PC-9 (cell line): ENCODE results near the gene LZTS2. TPM values are rescaled to one million over a fixed set of nuclear protein-coding genes. Genes with fewer than 3 reads are reported as not detected.
A peak's percentile ranks its signal among the peaks of the same experiment; 100 is the strongest.

Experiments used
- BruUV-seq: library from RNA; stranded (reverse); fragments of 400-500 nt; replicated peaks from 2 replicates; lab custom pipeline; 2021; lab: Mats Ljungman, UMichigan
- CTCF ChIA-PET: fragments of 300-600 bp; sonication (Branson Sonifier 250); formaldehyde crosslinking; loops from one replicate; lab custom pipeline; 2022; ENCODE audit warnings: antibody characterized with exemption; lab: Charles Lee
- POLR2A ChIA-PET: fragments of 300-600 bp; sonication (Branson Sonifier 250); formaldehyde crosslinking; loops from one replicate; lab custom pipeline; 2022; ENCODE audit warnings: antibody characterized with exemption; ENCODE audit not compliant: unreplicated experiment; lab: Charles Lee
- DNase-seq, 2 experiments: peaks; one replicate each; pipeline versions ENCODE4 v3.0.0 to v3.0.0-alpha.2; 2015 to 2022; ENCODE audit warnings: mixed read lengths in 1 of 2
- H2AFZ ChIP-seq: fragments of 200-600 bp; sonication (generic); 2 replicates; pipeline ENCODE4 v1.8.1; 2017; ENCODE audit warnings: antibody characterized with exemption
- H3F3A ChIP-seq: fragments of 200-600 bp; sonication (generic); 2 replicates; pipeline ENCODE4 v1.8.1; 2017; ENCODE audit warnings: antibody characterized with exemption, mild to moderate bottlenecking, low read depth; ENCODE audit not compliant: insufficient read depth
- H3K27ac ChIP-seq: fragments of 200-600 bp; sonication (generic); 2 replicates; pipeline ENCODE4 v1.6.1; 2016; ENCODE audit warnings: mixed run types
- H3K27me3 ChIP-seq: fragments of 200-600 bp; sonication (generic); 2 replicates; pipeline ENCODE4 v1.6.1; 2016; ENCODE audit warnings: low read depth, mixed run types; ENCODE audit not compliant: insufficient read depth
- H3K36me3 ChIP-seq: fragments of 200-600 bp; sonication (generic); 2 replicates; pipeline ENCODE4 v1.6.1; 2016; ENCODE audit warnings: low read depth, mixed run types
- H3K4me1 ChIP-seq: fragments of 200-600 bp; sonication (generic); replicated peaks from 2 replicates; pipeline ENCODE4 v1.6.1; 2016; ENCODE audit warnings: mixed run types; ENCODE audit not compliant: insufficient read depth
- H3K4me2 ChIP-seq: fragments of 200-600 bp; sonication (generic); 2 replicates; pipeline ENCODE4 v1.6.1; 2017; ENCODE audit warnings: mixed run types
- H3K4me3 ChIP-seq: fragments of 200-600 bp; sonication (generic); 2 replicates; pipeline ENCODE4 v1.6.1; 2016; ENCODE audit warnings: mixed run types
- H3K79me2 ChIP-seq: fragments of 200-600 bp; sonication (generic); 2 replicates; pipeline ENCODE4 v1.6.1; 2017; ENCODE audit warnings: low read depth, mixed run types
- H3K9me2 ChIP-seq: fragments of 200-600 bp; sonication (generic); 2 replicates; pipeline ENCODE4 v1.8.1; 2017; ENCODE audit warnings: mild to moderate bottlenecking; ENCODE audit not compliant: insufficient read depth
- H3K9me3 ChIP-seq: fragments of 200-600 bp; sonication (generic); 2 replicates; pipeline ENCODE4 v1.8.1; 2016; ENCODE audit warnings: low read depth; ENCODE audit not compliant: insufficient read depth
- H4K20me1 ChIP-seq: fragments of 200-600 bp; sonication (generic); 2 replicates; pipeline ENCODE4 v1.8.1; 2017; ENCODE audit not compliant: insufficient read depth
- CTCF ChIP-seq: fragments of 200-600 bp; sonication (generic); conservative IDR thresholded peaks from 2 replicates; pipeline ENCODE4 v1.6.1; 2017; ENCODE audit warnings: mixed run types, antibody characterized with exemption, mild to moderate bottlenecking, moderate library complexity
- EZH2 ChIP-seq: fragments of 200-600 bp; sonication (generic); IDR thresholded peaks from 2 replicates; pipeline ENCODE4 v1.8.0; 2017; ENCODE audit warnings: antibody characterized with exemption, low read depth
- intact Hi-C: fragments of 100-400 bp; cut with micrococcal nuclease; formaldehyde crosslinking; loops from one replicate; pipeline ENCODE4 v1.10.0; 2022; ENCODE audit not compliant: unreplicated experiment
- total RNA-seq: library from RNA; stranded (reverse); gene quantifications from 2 replicates; pipeline ENCODE4 v1.2.3, GENCODE V29; 2021

LZTS2 gene
- total RNA-seq, 1 experiment from 2014 or later: 32.5 TPM

DNA sequence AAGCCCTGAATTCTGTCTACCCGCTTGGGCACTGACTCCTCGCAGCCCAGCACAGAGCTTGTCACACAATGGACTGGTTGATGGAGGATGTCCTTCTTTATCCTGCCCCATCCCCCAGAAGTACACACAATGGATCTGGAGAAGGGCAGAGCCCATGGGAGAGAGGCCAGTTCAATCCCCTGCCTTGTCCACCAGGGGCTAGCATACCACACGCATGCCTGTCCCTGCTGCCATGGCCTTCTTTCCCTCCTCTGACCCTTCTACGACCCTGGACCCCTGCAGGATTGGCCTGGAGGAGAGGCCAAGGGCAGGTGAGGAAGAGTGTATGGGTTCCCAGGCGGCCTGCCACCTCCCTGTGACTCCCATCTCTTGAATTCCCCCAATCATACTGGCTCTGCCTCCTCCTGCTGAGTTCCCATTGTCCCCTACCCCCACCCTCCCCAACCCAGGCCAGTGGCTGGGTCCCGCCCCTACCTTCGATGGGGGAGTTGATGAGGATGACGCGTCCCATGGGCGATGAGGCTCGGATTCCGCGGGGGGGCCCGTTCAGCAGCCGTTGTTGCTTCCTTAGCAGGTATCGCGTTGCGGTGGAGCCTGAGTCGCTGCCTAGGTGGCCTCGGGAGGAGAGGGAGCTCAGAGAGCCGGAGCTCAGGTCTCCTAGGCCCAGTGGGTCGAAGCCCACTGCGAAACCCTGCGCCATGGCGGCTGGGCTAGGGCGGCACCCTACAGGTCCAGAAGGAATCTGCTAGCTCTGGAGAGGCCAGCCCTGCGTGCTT lies 30.1 kb downstream of the LZTS2 start:
- TF ChIP-seq CTCF: no peak
- no peak for TF ChIP-seq EZH2
- no peak overlapping the region for H3K27ac ChIP-seq
- no peaks in the 10 kb centered on the region for H4K20me1 ChIP-seq
- H3K36me3 ChIP-seq: no peaks in the 10 kb centered on the region
- DNase-seq: no peak
- no peak overlapping the region for H3K4me3 ChIP-seq
- H3K9me2 ChIP-seq: no peaks in the 10 kb centered on the region
- H3F3A ChIP-seq: peaks cover 16% of the 10 kb centered on the region; the same call in 1 of the 2 replicates
- no peaks in the 10 kb centered on the region for H3K79me2 ChIP-seq
- H3K4me1 ChIP-seq: peaks cover 15% of the 10 kb centered on the region
- H3K4me2 ChIP-seq: no peak overlapping the region
- H3K27me3 ChIP-seq: no peaks in the 10 kb centered on the region
- no peaks in the 10 kb centered on the region for H3K9me3 ChIP-seq
- ChIA-PET POLR2A (interaction anchor here (0.6 to 0.8 kb wide), 3 partner anchors 35 to 541 kb away, joined by 3 to 5 read pairs (median 4); partner anchors contain the start of gene HIF1AN), CTCF (no interaction called here)
- intact Hi-C loops: loop anchor here (5.0 kb wide), 1 partner anchor 38 kb away; no protein-coding TSS in a partner anchor
- no peak overlapping the region for H2AFZ ChIP-seq
- no TSS peak for BruUV-seq

- TF ChIP-seq EZH2: no peak
- TF ChIP-seq CTCF: no peak
- H2AFZ ChIP-seq: 0 out of 2 replicates have a peak overlapping the region, but pooled peaks have one; percentile 67
- no peaks in the 10 kb centered on the region for H3K27me3 ChIP-seq
- ChIA-PET POLR2A (interaction anchor here (0.6 to 0.7 kb wide), 3 partner anchors 19 to 870 kb away, joined by 3 to 6 read pairs (median 5); no protein-coding TSS in a partner anchor), CTCF (interaction anchor here (0.6 to 0.7 kb wide), 5 partner anchors 10 to 112 kb away, joined by 3 to 17 read pairs (median 4); no protein-coding TSS in a partner anchor)
- peak overlapping the region; percentile 82 for H3K4me3 ChIP-seq
- intact Hi-C loops: loop anchor here (5.0 kb wide), 1 partner anchor 37 kb away; no protein-coding TSS in a partner anchor
- peak in 1 of 2 experiments; percentile 58 for DNase-seq
- peaks cover 16% of the 10 kb centered on the region; the same call in 1 of the 2 replicates for H3F3A ChIP-seq
- H3K79me2 ChIP-seq: no peaks in the 10 kb centered on the region
- no peaks in the 10 kb centered on the region for H3K36me3 ChIP-seq
- H4K20me1 ChIP-seq: no peaks in the 10 kb centered on the region
- no peak overlapping the region for H3K27ac ChIP-seq
- no TSS peak for BruUV-seq
- no peaks in the 10 kb centered on the region for H3K9me2 ChIP-seq
- peak overlapping the region; percentile 98 for H3K4me2 ChIP-seq
- peaks cover 15% of the 10 kb centered on the region for H3K4me1 ChIP-seq
- no peaks in the 10 kb centered on the region for H3K9me3 ChIP-seq
Measured at GRCh38 chr10:101030496-101031127, 31.0 kb downstream of the LZTS2 start.

DNA sequence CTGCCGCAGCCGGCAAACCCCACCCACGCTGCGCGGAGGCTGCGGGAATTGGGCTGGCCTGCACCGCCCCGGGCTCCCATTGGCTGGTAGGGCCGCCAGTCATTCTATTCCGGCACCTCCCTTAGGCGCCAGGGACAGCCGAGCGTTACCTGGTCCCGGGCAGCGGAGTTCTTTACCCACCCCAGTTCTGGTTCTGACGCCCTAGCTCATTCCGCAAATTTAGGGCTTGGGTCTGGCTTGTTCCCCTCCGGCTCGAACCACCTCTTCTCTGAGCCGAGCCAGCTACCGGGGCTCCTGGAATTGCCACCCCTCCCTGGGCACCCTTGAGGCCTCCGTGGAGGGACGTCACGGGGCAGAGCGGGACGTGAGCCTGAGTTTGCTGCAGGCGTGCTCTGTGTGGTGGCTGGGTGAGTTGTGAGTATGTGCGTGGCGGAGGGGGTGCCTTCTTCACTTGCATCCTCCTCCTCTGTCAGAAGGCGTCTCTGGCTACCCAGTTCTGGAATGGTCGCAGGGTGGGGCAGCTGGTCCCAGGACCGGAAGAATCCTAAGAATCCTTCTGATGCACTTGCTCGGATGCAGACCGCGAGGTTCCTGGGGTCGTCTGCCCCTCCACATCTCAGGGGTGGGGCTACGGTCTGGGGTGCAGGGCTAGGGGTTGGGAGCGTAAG lies 31.7 kb downstream of the LZTS2 start, which contains the start of the genes PDZD7 and SFXN3:
PDZD7 (minus strand) TSS at position 2 of the 668 bp plus-strand sequence. CDS start 910 bp downstream, outside the sequence.
SFXN3 (plus strand) TSS at position 107 of the 668 bp plus-strand sequence. CDS start 3,461 bp downstream, outside the sequence.
- peaks cover 15% of the 10 kb centered on the region for H3K4me1 ChIP-seq

More for the DNA sequence above, 31.7 kb downstream of the LZTS2 start, which contains the start of the genes PDZD7 and SFXN3:
- Histone ChIP-seq H4K20me1 (no peaks in the 10 kb centered on the region), H3K4me3 (peak within 1 kb of the TSS; percentile 82), H3K27ac (peak within 1 kb of the TSS; percentile 52), H3K27me3 (no peaks in the 10 kb centered on the region), H3K9me3 (no peaks in the 10 kb centered on the region), H3K36me3 (no peaks in the 10 kb centered on the region), H3F3A (peaks cover 16% of the 10 kb centered on the region; the same call in 1 of the 2 replicates), H3K9me2 (no peaks in the 10 kb centered on the region), H2AFZ (peak within 1 kb of the TSS; percentile 84), H3K79me2 (no peaks in the 10 kb centered on the region), H3K4me2 (peak within 1 kb of the TSS; percentile 98)
- CTCF ChIA-PET: interaction anchor here (0.6 to 0.9 kb wide), 6 partner anchors 10 to 111 kb away, joined by 3 to 17 read pairs (median 4); no protein-coding TSS in a partner anchor
- BruUV-seq: no TSS peak
- DNase-seq: peak; percentile 74 to 91
- intact Hi-C loops: loop anchor here (5.0 kb wide), 1 partner anchor 36 kb away; no protein-coding TSS in a partner anchor
- TF ChIP-seq CTCF: no peak
- TF ChIP-seq EZH2: no peak
- POLR2A ChIA-PET: interaction anchor here (0.6 to 0.7 kb wide), 3 partner anchors 20 to 871 kb away, joined by 3 to 6 read pairs (median 5); no protein-coding TSS in a partner anchor
